Measurements from ENCODE around the gene OPCML. TPM values are rescaled to one million over a fixed set of nuclear protein-coding genes. Genes with fewer than 3 reads are reported as not detected.

The OPCML gene
- total RNA-seq, 1 donor from 2014 or later, result 1.7 TPM

DNA sequence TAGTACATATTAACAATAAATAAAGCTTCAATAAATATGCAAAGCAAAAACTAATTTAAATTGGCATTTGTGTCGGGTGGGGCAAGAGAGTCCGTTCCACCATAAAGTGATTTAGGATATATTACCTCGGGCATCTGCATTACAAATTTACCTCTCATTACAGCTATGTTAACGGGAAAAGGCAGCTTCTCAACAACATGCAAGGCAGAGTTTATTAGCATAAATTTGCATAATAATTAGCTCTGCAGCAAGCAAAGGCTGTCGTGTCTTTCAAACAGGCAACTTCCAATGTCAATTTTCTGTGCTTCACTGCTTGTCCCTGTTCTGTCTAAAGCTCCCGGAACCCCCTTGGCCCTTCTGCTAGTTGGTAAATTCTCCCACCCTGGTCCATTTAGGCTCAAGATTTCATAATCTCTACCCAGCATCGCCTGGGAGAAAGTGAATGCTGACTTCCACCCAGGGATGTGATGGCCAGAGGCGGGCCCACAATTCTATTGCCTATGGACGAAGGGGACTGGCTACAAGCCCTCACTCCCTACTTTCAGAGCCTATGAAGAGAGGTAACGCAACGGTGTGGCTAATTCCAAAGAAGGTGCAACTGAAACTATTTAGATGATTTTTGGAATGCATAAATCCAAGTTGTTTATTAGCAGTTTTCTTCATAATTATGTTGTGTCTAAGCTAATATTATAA, 462.1 kb downstream of the OPCML start:
- no peak for DNase-seq (ENCODE audit: low spot score, unreplicated experiment)
- H3K4me3 Mint-ChIP-seq (ENCODE audit: low read depth), result no peak overlapping the region
- H3K9me3 Mint-ChIP-seq (ENCODE audit: low read depth), result no peaks in the 10 kb centered on the region
- H3K27ac Mint-ChIP-seq, result no peak overlapping the region
- TF ChIP-seq, protein P1, sequence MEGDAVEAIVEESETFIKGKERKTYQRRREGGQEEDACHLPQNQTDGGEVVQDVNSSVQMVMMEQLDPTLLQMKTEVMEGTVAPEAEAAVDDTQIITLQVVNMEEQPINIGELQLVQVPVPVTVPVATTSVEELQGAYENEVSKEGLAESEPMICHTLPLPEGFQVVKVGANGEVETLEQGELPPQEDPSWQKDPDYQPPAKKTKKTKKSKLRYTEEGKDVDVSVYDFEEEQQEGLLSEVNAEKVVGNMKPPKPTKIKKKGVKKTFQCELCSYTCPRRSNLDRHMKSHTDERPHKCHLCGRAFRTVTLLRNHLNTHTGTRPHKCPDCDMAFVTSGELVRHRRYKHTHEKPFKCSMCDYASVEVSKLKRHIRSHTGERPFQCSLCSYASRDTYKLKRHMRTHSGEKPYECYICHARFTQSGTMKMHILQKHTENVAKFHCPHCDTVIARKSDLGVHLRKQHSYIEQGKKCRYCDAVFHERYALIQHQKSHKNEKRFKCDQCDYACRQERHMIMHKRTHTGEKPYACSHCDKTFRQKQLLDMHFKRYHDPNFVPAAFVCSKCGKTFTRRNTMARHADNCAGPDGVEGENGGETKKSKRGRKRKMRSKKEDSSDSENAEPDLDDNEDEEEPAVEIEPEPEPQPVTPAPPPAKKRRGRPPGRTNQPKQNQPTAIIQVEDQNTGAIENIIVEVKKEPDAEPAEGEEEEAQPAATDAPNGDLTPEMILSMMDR (IDR thresholded peaks at IDR 0.05; ENCODE audit: unreplicated experiment), result no peak
- no peaks in the 10 kb centered on the region for H3K4me1 Mint-ChIP-seq (ENCODE audit: low read depth)
- peaks cover 81% of the 10 kb centered on the region for H3K27me3 Mint-ChIP-seq
- no peaks in the 10 kb centered on the region for H3K36me3 Mint-ChIP-seq (ENCODE audit: insufficient read depth)

GRCh38 chr11:133065847-133066485, 466.3 kb downstream of the OPCML start:
- peaks cover 81% of the 10 kb centered on the region for H3K27me3 Mint-ChIP-seq
- TF ChIP-seq, protein P1 (IDR thresholded peaks at IDR 0.05; ENCODE audit: unreplicated experiment), result no peak
- no peak for DNase-seq (ENCODE audit: low spot score, unreplicated experiment)
- no peaks in the 10 kb centered on the region for H3K9me3 Mint-ChIP-seq (ENCODE audit: low read depth)
- no peak overlapping the region for H3K4me3 Mint-ChIP-seq (ENCODE audit: low read depth)
- H3K4me1 Mint-ChIP-seq (ENCODE audit: low read depth), result peaks cover 5% of the 10 kb centered on the region
- no peak overlapping the region for H3K27ac Mint-ChIP-seq
- H3K36me3 Mint-ChIP-seq (ENCODE audit: insufficient read depth), result no peaks in the 10 kb centered on the region

DNA sequence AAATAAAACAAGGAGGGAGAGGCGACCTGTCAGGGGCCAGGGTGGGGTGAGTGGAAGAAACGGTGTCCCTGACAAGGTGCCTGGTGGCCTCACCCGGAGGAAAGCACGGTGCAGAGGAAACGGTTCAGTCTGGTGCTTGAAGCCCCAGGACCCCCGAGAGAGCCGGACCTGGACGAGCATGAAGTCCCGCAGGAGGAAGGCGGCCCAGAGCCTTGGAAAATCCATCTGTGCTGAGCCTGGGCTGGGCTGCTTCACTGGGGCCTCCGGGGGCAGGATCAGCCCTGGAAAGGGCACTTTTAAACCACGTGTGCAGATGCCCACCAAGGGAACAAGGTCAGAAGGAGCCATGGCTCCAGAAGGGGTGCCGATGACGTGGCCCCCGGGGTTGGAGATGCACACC, 467.3 kb downstream of the OPCML start:
- no peaks in the 10 kb centered on the region for H3K36me3 Mint-ChIP-seq (ENCODE audit: insufficient read depth)
- peaks cover 5% of the 10 kb centered on the region for H3K4me1 Mint-ChIP-seq (ENCODE audit: low read depth)
- no peaks in the 10 kb centered on the region for H3K9me3 Mint-ChIP-seq (ENCODE audit: low read depth)
- DNase-seq (ENCODE audit: low spot score, unreplicated experiment), result no peak
- peaks cover 84% of the 10 kb centered on the region for H3K27me3 Mint-ChIP-seq
- peak overlapping the region; percentile 89 for H3K27ac Mint-ChIP-seq
- TF ChIP-seq, protein P1 (IDR thresholded peaks at IDR 0.05; ENCODE audit: unreplicated experiment), result no peak
- peak overlapping the region; percentile 74 for H3K4me3 Mint-ChIP-seq (ENCODE audit: low read depth)

GRCh38 chr11:133064152-133064877, 468.0 kb downstream of the OPCML start:
- peak overlapping the region; percentile 74 for H3K4me3 Mint-ChIP-seq (ENCODE audit: low read depth)
- H3K27ac Mint-ChIP-seq, result peak overlapping the region; percentile 89
- no peaks in the 10 kb centered on the region for H3K36me3 Mint-ChIP-seq (ENCODE audit: insufficient read depth)
- H3K9me3 Mint-ChIP-seq (ENCODE audit: low read depth), result no peaks in the 10 kb centered on the region
- peak; percentile 86 for DNase-seq (ENCODE audit: low spot score, unreplicated experiment)
- TF ChIP-seq, protein P1 (IDR thresholded peaks at IDR 0.05; ENCODE audit: unreplicated experiment), result peak; percentile 97
- peaks cover 5% of the 10 kb centered on the region for H3K4me1 Mint-ChIP-seq (ENCODE audit: low read depth)
- peaks cover 85% of the 10 kb centered on the region for H3K27me3 Mint-ChIP-seq

DNA sequence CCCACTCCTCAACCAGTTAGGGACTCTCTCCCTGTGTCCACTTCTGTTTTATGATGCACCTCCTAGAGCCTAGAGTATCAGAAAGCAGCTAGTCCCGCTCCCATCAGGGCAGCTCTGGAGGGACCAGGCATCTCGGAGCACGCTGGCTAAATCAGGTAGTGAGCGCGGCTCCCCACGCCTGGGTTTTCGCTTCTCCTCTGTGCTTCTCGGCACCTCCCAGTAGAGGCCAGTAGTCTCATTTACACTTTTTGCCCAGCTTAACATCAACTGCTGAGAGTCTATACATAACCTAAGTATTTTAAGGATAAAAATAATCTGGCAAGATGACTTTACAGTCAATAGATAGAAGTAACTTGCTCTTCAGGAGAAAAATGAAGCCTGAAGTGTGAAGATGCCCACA, 473.8 kb downstream of the OPCML start:
- H3K4me1 Mint-ChIP-seq (ENCODE audit: low read depth), result no peaks in the 10 kb centered on the region
- TF ChIP-seq, protein P1 (IDR thresholded peaks at IDR 0.05; ENCODE audit: unreplicated experiment), result no peak
- no peak overlapping the region for H3K27ac Mint-ChIP-seq
- no peak overlapping the region for H3K4me3 Mint-ChIP-seq (ENCODE audit: low read depth)
- no peak for DNase-seq (ENCODE audit: low spot score, unreplicated experiment)
- no peaks in the 10 kb centered on the region for H3K36me3 Mint-ChIP-seq (ENCODE audit: insufficient read depth)
- no peaks in the 10 kb centered on the region for H3K9me3 Mint-ChIP-seq (ENCODE audit: low read depth)
- H3K27me3 Mint-ChIP-seq, result peaks cover 78% of the 10 kb centered on the region
